ENCODE results near the gene ELMOD3.
"Not testable (repeated sequence)": the region's sequence is repeated elsewhere in the genome, so short reads cannot be mapped to it uniquely, and the experiment has no call there.

ELMOD3 gene

DNA sequence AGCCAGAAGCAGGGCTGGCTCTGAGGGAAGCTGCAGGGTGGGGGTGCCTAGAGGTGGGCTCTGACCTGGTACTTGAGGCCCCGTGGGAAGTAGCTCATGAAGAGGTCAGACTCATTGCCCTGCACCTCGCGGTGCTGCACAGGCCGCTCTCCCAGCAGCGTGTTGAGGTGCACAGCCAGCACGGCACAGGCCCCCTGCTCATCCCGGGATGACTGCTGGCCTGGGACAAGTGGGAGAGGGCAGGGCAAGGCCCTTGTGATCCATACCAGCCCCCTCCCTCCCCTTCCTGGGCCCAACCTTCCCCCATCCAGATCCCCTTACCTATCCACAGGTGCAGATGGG lies 46.9 kb downstream of the ELMOD3 start:
- DNase-seq (ENCODE audit: low spot score): no peak

DNA sequence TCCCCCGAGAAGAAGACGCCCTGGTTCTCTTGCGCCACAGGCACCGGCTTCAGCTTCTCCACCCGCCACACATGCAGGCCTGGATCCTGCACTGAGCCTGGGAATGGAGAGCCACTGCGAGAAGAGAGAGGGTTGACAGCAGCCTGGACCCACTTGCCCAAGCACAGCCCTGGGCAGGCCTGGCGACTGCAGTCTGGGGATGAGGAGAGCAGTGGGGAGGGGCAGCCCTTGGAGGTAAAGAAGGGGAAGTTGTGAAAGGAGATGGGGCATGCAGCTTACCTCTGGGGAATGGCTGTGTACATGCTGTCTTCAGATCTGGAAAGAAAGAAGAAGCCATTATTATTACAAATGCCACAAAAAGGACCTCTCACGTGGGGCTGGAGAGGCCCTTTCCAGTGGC lies 47.3 kb downstream of the ELMOD3 start:
- no peak for DNase-seq (ENCODE audit: low spot score)

DNA sequence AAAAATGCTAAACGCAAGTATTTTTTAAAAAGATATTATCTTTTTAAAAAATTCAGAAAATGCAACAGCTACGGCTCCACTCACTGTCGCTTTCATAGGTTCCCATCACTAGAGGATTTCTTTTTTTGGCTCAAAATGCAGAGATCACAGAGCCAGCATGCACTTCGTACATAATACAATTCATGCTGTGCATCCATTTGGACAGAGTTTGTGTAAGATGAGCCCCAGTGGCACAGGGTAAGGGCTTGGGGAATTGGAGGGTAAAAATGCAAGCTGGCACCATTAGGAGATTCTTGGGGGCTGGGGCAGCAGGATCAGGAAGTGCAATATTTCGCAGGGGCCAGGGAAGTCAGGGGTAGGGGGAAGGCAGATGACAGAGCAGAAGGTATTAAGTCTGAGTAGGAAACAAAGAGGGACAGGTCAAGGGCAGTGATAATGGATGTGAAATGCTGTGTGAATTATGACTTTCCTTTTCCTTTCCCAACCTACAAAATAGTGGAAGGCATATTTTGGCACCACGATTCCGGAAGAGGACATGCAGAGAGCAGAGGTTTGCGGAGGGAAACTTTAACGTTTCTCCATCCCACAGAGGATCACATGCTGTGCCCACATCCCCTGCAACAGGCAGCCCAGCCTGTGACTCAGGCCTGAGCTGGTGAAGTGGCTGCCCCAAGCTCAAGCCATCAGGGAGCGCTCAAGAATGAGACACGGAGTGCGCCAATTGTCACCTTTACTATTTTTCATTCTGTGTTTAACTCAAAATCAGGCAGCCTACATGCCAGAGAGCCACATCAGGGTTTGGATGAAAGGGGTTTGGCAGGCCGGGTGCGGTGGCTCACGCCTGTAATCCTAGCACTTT lies 50.9 kb downstream of the ELMOD3 start:
- no peak for DNase-seq (ENCODE audit: low spot score)

DNA sequence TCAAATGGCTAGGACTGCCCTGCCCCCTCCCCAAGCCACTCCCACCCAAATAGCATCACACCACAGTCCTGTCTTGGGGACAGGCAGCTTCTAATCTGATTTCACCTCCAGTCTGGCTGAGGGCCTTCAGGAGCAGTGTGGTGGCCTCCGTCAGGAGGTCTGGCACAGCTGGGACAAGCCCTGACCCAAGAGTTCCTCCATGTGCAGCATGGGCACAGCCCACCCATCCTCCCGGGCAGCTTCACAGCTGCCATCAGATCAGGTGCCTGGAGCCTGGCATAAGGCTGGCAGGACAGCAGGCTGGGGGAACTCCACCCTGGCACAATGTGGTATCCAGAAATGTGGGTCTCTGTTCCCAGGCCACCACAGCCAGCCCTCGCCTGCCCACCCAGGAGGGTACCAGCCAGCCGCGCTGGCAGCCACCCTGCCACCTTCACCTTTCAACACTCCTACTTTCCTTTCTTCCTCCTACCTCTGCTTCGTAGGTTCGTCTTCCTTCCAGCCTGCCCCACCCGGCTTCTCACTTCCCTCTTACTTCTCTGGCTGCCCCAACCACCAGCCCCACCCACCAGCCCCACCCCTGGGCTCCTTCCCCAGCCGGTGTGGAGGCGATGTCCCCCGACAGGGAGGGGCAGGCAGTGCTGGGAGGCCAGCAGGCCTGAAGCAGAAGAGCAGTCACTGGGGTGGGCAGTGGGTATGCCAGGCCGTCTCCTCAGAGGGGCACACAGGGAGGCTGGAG lies 55.4 kb downstream of the ELMOD3 start, which contains the start of gene CAPG:
Gene CAPG (minus strand): TSS at position 522 of the 739 bp plus-strand sequence. CDS start 8,221 bp downstream, outside the sequence.
- DNase-seq (ENCODE audit: low spot score): no peak

DNA sequence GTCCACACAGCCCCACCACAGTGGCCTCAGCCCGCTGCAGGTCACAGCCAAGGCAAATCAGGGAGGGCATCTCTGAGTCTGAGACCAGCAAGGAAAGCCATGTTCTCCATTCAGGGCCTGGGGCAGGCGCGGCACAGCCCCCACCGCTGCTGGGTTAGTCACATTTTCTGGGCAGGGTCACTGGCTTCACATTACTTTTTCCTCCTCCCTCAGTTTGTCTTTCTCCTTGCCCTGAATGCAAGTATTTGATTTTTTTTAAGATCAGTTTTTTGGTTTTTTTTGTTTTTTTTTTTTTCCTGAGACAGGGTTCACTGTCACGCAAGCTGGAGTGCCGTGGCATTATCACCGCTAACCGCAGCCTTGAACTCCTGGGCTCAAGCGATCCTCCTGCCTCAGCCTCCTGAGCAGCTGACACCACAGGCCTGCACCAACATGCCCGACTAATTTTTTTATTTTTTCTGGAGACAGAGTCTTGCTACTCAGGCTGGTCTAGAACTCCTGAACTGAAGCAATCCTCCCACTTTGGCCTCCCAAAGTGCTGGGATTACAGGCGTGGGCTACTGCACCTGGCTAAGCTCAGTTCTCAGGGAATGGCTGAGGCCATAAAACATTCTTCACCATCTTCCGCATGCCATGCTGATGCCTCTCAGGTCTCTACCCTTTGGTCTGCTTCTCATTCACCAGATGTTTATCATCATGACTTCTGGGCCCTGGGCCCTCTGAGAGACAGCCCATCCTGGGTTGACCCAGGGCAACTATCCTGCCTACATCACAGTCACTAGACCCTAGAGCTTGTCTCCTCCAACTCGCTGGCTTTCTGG lies 56.2 kb downstream of the ELMOD3 start:
- DNase-seq (ENCODE audit: low spot score): no peak

DNA sequence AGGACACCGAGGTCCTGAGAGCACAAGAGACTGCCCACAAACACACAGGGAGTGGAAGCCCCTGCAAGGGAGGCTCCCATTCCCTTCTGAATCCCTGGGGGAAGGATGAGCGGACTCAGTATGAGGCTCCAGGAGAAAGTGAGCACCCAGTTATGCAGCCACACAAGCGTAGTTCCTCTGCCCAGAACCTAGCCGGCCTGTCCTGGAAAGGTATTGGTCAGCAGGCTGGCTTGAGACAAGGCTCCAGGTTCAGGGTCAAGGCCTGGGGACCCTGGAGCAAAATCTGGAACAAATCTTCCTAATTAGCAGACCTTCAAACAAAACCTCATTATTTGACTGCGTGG lies 56.8 kb downstream of the ELMOD3 start:
- no peak for DNase-seq (ENCODE audit: low spot score)

DNA sequence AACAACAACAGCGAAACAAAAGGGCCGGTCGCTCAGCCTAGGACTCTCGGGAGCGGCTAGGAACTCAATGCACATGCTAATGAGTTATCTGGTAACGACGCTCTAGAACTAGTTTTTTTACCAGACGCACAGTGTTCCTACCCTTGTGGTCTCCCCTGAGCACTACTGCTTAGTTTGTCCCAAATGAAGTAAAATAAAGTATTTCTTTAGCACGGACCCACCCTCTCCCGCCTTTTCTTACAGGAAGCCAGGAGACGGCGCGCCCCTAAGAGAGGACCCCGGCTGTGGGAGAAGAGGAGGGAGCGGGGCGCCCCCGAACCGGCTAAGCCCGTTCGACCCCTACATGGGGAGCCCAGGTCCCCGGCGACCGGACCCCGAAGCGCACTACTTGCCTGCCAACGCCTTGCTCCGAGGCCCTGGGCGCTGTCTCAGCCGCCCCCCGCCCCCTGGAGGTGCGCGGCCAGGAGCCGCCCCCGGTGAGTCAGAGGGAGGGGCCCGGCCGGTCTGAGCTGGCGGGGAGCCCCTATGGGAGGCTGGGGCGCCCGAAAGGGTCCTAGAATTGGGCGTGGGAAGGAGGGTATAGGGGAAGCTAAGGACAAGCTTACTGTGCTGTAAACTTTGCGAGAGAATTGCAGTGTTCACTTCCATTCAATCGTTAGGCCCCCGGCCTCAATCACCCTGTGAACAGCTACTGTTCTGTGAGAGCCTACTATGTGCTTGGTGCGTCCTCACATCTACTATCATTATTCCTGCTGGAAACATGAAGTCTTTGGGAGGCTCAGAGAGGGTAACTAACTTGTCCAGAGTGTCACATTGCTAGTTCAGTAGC lies 59.2 kb downstream of the ELMOD3 start:
- no peak for DNase-seq (ENCODE audit: low spot score)

DNA sequence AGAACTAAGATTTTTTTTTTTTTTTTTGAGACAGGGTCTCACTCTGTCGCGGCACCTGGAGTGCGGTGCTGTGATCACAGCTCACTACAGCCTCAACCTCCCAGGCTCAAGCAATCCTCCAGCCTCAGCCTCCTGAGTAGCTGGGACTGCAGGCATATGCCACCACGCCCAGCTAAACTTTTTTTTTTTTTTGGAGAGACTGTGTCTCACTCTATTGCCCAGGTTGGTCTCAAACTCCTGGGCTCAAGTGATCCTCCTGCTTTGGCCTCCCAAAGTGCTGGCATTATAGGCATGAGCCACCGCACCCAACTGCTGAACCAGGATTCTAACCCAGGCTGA lies 59.8 kb downstream of the ELMOD3 start:
- not testable (repeated sequence) for DNase-seq (ENCODE audit: low spot score)

DNA sequence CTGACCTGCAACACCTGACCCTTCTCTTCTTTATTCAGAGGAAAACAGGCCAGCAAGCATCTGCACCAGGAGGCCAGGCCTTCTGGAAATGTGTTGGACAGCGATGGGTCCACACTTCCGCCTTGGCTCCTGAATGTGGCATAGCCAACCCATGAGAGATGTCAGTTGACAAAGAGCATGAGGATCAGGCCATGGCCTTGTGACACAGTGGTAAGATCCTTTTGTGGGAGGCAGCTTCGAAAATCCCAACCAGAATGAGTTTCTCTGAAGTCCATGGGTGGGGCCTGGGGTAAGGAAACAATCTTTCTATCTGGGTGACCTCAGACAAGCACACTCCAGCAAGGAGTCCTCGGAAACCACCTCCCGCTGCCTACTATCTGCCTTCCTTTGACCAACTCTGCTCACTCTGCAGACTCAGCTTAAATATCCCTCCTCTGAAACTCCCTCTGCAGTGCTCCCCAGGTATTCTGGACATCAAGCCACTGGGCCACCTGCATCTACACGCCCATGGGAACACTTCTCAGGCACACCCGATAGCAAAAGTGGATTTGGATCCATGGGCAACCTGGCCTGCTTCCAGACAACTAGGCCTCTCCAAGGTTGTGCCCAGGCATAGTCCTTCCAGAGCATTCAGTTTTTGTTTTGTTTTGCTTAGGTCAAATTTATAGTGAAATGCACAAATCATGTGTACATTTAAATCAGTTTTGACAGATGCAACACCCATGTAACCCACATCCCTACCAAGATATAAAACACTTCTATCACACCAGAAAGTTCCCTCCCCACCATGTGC lies 60.4 kb downstream of the ELMOD3 start:
- DNase-seq (ENCODE audit: low spot score): no peak

DNA sequence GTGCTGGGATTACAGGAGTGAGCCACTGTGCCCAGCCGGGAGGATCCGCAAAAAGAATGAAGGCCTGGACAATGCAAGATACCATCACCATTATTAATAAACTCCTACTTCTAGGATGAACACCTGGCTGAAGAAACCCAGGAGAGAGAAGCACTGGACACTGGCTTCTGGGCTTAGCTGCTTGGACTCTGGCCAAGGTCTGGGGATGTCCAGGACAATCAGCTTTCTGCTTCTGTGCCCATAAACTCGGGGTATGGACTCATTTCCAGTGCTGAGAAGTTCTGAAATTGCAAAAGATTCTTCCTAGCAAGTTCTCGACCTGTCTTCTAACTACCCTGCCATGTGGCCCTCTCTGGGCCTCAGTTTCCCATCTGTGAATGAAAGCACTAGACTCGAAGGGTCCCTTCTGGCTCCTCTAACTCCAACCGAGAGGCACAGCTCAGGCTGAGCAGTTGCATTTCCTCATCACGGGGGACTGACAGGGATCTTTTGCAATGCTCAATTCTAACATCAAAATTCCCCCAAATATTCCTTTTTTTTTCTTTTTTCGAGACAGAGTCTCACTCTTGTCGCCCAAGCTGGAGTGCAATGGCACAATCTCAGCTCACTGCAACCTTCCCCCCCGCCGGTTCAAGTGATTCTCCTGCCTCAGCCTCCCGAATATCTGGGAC lies 61.5 kb downstream of the ELMOD3 start:
- DNase-seq (ENCODE audit: low spot score): no peak

DNA sequence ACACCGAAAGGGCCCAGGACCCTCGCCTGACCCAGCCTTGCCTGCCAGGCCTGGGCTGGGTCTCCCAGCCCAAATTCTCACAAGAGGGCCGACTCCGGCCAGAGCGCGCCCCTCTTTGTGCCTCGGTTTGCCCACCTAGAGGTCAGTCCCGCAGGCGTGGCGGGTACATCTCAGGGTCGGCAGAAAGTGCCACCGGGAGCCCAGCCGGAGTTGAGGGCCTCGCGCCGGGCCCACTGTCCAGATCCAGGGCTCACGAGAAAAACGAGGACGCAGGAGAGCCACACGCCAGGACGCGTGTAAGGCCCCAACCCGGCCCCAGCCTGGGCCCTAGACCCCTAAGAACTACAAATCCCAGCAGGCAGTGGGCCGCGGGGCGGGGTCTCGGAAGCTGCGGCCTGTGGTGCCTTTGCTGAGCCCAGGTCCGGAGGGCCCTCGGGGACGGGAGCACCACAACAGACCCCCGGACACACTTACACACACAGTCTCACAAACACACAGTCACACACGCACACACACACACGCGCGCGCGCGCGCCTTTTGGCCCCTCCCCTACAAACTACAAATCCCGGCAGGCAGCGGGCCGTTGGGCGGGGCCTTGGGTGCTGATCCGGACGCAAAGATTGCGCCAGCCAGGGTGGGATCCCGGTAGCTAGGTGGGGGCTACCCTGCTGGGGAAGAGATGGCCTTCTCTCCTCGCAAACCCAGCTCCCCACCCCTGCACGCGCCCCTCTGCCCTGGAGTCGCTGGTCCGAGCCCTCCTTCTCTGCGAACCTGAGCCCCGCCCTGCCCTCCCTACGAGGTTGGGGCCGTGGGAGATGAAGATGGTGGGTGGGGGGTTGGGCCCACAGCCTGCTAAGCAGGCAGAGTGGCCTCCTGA lies 63.8 kb downstream of the ELMOD3 start, which contains the start of gene SH2D6:
Gene SH2D6 (plus strand): TSS at position 583 of the 877 bp plus-strand sequence. CDS start 10,752 bp downstream, outside the sequence.
- peak; percentile 84 for DNase-seq (ENCODE audit: low spot score)

DNA sequence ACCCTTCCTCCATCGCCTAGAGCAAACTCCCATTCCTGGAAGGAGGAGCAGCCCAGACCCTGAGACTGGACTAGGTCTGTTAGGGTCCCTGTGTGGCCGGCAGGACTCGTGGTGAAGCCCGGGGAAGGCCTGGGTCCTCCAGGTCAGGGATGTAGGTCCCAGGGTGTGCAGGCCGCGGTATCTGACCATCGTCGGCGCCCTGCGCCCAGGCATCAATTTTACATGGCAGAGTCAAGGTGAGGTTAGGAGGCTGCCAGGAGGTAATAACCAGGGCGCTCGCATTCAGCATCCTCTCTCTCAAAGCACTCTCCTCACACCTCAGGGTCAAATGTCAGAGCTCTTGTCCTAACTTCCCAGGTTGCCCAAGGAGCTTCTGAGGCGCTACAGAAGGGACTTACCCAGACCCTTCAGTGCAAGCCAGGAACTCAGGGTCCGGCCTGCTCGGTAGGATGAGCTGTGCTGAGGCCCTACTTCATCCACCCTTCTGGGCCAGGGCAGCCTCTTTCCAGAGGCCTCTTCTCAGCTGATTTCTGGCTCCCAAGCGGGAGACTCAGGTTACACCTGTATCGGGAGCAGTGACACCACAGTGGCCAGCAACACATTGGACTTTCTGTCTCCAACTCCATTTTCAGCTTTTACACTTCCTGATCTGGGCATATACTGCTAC lies 64.6 kb downstream of the ELMOD3 start:
- DNase-seq (ENCODE audit: low spot score): no peak

DNA sequence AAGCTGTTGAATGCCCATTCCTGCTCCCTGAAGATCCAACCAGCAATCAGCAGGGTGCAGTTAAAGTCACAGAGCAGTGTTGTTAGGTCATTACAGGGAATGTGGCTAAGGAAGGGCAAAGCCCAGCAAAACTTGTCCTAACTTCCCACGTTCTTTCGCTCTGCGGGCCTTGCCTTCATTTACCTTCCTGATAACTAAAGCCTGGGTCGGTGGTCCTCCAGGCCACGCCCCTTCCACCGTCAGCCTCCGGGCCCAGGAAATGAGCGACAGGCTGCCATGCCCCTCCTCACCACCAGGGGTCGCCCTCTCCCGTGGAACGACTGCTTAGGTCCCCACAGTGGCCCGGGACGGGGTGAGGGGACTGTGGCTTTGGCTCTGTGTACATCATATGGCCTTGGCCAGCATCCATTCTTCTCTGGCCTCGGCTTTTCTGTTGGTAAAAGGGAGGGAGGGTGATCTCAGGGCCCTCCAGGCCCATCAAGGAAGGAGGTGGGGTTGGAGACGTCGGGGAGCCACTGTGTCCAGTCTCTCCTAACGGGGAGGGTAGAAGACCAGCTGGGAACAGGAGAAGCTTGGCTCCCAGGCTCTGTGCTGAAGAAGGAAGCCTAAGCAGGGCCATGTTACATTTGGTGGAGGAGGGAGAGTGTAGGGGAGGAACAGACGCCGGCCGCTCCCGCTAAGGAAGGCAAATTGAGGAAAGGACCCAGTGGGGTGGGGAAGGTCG lies 66.1 kb downstream of the ELMOD3 start:
- peak; percentile 91 for DNase-seq (ENCODE audit: low spot score)

DNA sequence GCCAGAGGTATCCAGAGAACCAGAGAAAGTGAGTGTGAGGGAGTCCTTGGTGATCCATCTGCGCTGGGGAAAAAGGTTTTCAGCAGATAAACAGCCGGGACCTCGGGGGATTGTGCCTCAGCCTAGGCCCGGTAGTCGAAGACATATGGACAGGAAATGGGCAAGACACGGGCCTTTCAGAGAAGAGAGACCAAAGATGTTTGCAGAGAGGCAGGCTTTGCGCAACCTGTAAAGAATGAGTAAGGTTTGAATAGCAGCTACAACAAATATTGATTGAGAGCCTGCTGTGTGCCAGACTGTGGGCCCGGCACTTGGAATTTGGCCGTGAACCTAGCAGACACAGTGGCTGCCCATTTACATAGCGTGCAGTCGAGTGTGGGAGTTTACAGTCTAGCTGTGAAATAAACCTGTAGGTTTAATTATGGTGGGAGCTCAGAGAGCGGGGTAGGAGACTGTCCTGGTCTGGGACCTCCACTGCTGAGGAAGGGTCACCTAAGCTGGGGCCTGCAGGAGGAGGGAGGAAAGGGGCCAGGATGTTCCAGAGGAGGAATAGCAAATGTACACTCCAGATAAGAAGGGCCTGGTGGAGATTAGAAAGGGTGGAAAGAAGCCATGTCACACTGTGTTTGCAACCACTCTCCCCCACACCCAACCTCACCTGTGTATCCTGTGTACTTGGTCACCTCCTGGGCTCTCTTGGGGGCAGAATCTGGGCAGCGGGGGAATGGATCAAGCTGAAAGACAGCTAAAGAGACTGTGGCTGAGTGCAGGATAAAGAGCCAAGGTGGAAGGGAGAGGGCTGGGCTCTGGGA lies 66.9 kb downstream of the ELMOD3 start:
- no peak for DNase-seq (ENCODE audit: low spot score)

DNA sequence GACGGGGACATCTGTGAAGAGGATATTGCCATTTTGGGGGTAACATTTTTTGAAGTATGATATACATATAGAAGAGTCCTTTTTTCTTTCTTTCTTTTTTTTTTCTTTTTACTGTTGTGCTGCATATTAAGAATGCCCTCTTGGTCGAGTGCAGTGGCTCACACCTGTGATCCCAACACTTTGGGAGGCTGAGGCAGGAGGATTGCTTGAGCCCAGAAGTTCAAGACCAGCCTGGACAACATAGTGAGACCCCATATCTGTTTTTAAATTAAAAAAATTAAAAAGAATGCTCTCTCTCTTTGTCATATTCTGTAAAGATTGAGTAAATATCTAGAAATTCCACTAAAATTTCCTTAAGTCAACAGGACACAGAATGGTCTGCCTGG lies 67.5 kb downstream of the ELMOD3 start:
- no peak for DNase-seq (ENCODE audit: low spot score)

DNA sequence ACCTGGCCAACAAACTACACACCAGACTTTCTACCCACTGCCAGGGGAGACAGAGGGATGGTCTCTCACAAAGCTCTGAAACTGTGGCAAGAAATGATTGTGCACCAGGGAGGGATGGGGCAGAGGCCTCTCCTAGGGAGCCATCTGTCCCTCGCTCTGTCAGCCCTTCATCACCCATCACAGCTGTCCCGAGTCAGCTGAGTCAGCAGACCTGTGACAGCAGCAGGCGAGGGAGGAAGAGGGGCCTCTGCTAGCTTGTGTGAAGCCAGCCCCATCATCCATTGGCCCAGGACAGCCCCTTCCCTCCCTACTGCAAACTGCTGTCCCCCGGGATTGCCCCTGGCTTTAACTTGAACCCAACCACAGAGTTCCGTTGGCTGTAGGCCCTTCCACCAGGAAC lies 69.0 kb downstream of the ELMOD3 start:
- DNase-seq (ENCODE audit: low spot score): no peak

DNA sequence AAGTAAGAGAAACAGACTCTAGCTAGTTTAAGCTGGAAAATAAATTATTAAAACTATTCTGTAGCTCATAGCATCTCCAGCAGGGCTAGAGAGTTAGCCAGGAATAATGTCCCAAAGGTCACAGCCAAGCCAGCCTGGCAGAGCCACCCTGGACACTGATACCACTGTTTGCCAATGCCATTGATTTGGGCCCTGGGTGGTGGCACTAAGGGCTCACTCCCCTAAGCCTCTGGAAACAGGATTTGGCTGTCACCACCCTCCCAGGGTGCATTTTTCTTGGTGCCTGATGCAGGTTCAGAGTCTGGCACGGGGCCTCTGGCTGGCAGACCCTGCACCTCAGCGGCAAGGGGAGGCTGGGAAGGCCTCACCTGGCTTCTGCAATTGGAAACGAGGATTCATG lies 71.0 kb downstream of the ELMOD3 start:
- DNase-seq (ENCODE audit: low spot score): no peak

Measured in putamen (tissue), 1 donor.